ENCODE data around the gene AANAT.
A peak's percentile ranks its signal among the peaks of the same experiment; 100 is the strongest.
"Not testable (repeated sequence)": the region's sequence is repeated elsewhere in the genome, so short reads cannot be mapped to it uniquely, and the experiment has no call there.

The AANAT gene

DNA sequence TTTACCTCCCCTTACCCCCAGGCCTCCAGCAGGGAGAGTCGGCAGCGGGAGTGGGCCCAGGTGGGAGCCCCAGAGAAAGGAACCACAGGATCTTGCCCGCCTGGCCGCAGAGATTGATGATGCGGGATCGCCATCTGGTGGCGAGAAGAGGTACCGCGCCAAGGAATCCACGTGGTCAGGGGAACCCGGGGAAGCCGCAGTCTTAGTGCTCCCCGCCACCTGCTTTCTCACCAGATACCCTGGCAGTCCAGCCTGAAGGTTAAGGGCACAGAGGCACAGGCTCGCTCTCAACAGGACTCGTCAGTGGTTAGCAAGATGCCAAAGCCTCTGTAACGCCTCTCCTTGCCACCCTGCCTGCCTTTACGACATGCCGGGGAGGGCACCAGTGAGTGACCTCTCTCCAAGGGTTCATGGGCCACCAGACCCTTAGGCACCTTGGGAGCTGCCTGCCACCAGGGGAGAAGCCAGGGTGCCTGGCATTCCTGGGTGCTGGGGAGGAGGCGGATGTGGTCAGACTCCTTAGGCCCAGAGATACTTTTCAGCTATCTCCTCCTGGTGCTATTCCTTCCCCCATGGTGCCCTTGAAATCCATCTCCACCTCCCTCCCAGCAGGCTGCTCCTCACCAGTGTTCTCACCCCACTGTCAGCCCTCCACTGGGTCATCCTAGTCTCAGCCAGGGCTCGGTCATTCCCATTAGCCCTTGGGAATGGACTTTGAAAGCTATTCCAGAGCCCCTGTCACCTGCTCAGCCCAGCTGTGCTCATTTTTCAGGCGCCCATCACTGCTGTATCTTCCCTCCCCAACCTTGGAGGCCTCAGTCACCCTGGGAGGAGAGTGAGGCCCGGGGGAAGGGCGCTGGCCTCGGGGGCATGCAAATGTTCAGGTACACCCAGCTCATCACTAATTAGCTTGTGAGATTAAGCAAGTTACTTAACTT lies 39.3 kb downstream of the AANAT start:
- DNase-seq (ENCODE audit: low read depth, low spot score), result peak; percentile 78

GRCh38 chr17:76508472-76509063 lies 41.2 kb downstream of the AANAT start:
- not testable (repeated sequence) for DNase-seq (ENCODE audit: low read depth, low spot score)

DNA sequence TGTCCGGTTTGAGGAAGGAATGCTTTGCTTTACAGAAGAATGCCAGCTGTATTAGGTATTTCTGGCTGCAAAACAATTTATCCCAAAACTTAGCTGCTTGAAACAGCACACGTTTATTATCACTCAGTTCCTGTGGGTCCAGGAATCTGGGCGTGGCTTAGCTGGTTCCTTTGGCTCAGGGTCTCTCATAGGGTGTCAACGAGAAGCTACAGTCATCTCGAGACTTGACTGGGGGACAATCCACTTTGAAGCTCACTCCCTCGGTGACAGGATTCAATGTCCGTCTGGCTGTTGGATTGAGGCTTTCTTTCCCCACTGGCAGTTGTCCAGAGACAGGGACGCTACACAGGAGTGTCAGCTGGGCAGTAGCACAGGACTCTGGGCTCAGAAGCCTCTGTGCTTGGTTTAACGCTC lies 43.4 kb downstream of the AANAT start:
- no peak for DNase-seq (ENCODE audit: low read depth, low spot score)

GRCh38 chr17:76511668-76512365 lies 44.4 kb downstream of the AANAT start:
- no peak for DNase-seq (ENCODE audit: low read depth, low spot score)

GRCh38 chr17:76512366-76513305 lies 45.2 kb downstream of the AANAT start:
- DNase-seq (ENCODE audit: low read depth, low spot score), result no peak

GRCh38 chr17:76513306-76513692 lies 45.9 kb downstream of the AANAT start:
- DNase-seq (ENCODE audit: low read depth, low spot score), result no peak

DNA sequence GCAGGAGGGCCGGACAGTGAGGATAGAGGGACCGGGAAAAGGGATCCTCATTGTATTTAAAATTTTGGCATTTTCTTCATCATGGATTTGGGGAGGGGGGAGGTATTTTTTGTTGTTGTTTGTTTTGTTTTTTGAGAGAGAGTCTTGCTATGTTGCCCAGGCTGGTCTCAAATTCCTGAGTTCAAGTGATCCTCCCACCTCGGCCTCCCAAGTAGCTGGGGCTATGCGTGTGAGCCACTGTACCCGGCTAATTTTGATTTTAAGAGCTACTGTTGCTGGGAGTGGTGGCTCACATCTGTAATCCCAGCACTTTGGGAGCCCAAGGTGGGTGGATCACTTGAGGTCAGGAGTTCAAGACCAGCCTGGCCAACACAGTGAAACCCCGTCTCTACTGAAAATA lies 47.0 kb downstream of the AANAT start:
- not testable (repeated sequence) for DNase-seq (ENCODE audit: low read depth, low spot score)

GRCh38 chr17:76515274-76515949 lies 48.0 kb downstream of the AANAT start:
- DNase-seq (ENCODE audit: low read depth, low spot score), result peak; percentile 47

DNA sequence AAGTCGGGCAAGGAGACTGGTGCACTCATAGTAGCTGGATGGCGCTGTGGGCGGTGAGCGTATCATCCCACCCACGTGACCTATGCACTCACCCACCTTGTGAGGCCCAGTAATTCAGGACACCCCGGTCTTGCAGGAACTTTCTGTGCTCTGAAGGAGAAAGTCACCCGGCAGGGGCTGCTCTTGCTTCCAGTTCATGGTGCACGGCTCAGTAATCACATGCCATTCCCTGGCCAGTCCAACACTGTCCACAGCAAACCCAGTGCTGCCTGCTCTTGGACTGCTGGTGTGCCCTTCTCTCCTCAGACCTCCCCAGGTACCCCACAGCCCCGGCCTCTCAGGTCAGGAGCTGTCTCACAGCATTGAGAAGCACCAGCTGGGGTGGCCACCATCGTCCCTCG lies 50.2 kb downstream of the AANAT start:
- DNase-seq (ENCODE audit: low read depth, low spot score), result no peak

GRCh38 chr17:76519048-76519966 lies 51.9 kb downstream of the AANAT start:
- no peak for DNase-seq (ENCODE audit: low read depth, low spot score)

Data from activated naive CD8-positive, alpha-beta T cell treated with anti-CD3 and anti-CD28 coated beads, Interleukin-2, amount 50 U/mL, for 16 hours (primary cell).